ENCODE data around the gene PNP.

DNA sequence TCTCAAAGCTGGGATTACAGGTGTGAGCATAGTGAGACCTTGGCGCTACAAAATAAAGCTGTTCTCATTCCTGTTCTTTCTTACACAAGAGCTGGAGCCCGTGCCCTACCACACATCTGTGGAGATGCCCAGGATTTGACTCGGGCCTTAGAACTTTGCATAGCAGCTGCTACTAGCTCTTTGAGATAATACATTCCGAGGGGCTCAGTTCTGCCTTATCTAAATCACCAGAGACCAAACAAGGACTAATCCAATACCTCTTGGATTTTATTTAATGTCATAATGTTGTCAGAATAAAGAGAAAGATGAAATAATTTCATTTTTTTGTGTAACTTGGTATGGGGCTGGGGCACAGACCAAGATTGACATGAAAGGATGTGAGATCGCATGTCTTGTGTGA is 7.6 kb downstream of the PNP start:
- TF ChIP-seq CTCF (conservative IDR thresholded peaks at IDR 0.05 in 1 of 2, IDR thresholded peaks at IDR 0.05 in 1 of 2; ENCODE audit: low read depth in 1 of 2, low read length in 2 of 2) (no peak), EZH2 (IDR thresholded peaks at IDR 0.05; ENCODE audit: low read length, missing control alignments) (no peak)

All from fibroblast of lung (primary cell).